Measurements from ENCODE around the gene TOPORS.

DNA sequence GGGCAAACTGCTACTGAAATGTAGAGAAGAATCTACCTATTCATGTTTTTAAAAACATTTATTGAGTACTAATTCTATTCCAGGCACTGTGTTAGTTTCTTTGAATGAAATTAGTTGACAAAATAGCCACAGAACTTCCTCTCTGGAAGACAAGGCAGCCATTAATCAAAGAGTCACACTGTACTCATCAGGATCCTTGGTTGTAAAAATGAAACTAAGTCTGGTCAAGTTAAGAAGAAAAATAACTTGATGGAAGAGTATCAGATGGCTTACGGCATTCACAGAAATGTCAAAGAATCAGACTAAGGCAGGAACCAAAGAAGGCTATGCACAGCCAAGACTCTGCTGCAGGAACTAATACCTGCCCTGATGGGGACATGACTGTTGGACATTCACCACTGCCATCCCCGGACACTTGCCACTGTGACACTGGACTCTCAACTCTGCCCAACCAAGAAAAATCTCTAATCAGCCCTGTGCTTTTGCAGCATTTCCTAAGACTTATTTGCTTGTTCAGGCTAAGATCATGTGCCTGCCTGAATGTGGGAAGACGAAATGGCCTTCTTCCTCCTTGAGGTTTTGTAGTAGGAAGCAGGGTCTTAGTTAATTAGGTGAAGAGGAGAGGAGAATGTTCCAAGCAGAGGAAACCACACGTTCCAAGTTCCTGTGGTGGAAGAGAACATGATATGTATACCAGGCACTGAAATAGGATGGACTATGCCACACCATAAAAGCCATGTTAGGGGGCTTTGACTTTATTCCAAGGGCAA, 43.9 kb upstream of the TOPORS start:
- TF ChIP-seq, protein P1, sequence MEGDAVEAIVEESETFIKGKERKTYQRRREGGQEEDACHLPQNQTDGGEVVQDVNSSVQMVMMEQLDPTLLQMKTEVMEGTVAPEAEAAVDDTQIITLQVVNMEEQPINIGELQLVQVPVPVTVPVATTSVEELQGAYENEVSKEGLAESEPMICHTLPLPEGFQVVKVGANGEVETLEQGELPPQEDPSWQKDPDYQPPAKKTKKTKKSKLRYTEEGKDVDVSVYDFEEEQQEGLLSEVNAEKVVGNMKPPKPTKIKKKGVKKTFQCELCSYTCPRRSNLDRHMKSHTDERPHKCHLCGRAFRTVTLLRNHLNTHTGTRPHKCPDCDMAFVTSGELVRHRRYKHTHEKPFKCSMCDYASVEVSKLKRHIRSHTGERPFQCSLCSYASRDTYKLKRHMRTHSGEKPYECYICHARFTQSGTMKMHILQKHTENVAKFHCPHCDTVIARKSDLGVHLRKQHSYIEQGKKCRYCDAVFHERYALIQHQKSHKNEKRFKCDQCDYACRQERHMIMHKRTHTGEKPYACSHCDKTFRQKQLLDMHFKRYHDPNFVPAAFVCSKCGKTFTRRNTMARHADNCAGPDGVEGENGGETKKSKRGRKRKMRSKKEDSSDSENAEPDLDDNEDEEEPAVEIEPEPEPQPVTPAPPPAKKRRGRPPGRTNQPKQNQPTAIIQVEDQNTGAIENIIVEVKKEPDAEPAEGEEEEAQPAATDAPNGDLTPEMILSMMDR (IDR thresholded peaks at IDR 0.05) = no peak
- TF ChIP-seq EZH2 (IDR thresholded peaks at IDR 0.05; ENCODE audit: borderline replicate concordance, insufficient read depth, low read depth, low read length, poor library complexity, severe bottlenecking) = no peak

Data from B cell (primary cell).